Neuronal stem cell (in vitro differentiated cells): ENCODE data around the gene RAB13.

Source experiments
- DNase-seq: peaks from one replicate; pipeline ENCODE4 v3.0.0-alpha.2; 2013; ENCODE audit warnings: low spot score
- H2AFZ ChIP-seq: one replicate; pipeline ENCODE4 v1.6.1; 2013; ENCODE audit warnings: mild to moderate bottlenecking, low read length, inconsistent platforms
- H2AK5ac ChIP-seq: 2 replicates; pipeline ENCODE4 v1.6.1; 2013; ENCODE audit warnings: low read depth, mild to moderate bottlenecking, inconsistent platforms, low read length, moderate library complexity, mixed read lengths
- H2BK120ac ChIP-seq: 2 replicates; pipeline ENCODE4 v1.6.1; 2013; ENCODE audit warnings: low read depth, mild to moderate bottlenecking, inconsistent platforms, low read length, moderate library complexity, mixed read lengths
- H2BK12ac ChIP-seq: one replicate; pipeline ENCODE4 v1.6.1; 2013; ENCODE audit warnings: low read length, inconsistent platforms
- H2BK15ac ChIP-seq: 2 replicates; pipeline ENCODE4 v1.6.1; 2013; ENCODE audit warnings: mild to moderate bottlenecking, low read length, inconsistent platforms, mixed read lengths
- H2BK5ac ChIP-seq: one replicate; pipeline ENCODE4 v1.6.1; 2013; ENCODE audit warnings: inconsistent platforms, mild to moderate bottlenecking, low read length, moderate library complexity
- H3K14ac ChIP-seq: one replicate; pipeline ENCODE4 v1.6.1; 2013; ENCODE audit warnings: low read length, inconsistent platforms
- H3K18ac ChIP-seq: 2 replicates; pipeline ENCODE4 v1.6.1; 2013; ENCODE audit warnings: low read length, inconsistent platforms
- H3K23ac ChIP-seq: 2 replicates; pipeline ENCODE4 v1.6.1; 2013; ENCODE audit warnings: low read depth, mild to moderate bottlenecking, mixed read lengths, low read length, inconsistent platforms; ENCODE audit not compliant: poor library complexity
- H3K27ac ChIP-seq: replicated peaks from 3 replicates; pipeline ENCODE4 v1.5.1; 2013; ENCODE audit warnings: low read length, inconsistent platforms
- H3K27me3 ChIP-seq, 3 experiments: 2 replicates each; pipeline ENCODE4 v1.6.1; 2013; ENCODE audit warnings: low read length in 3 of 3, mild to moderate bottlenecking in 2 of 3, inconsistent platforms in 1 of 3, low read depth in 1 of 3, mixed read lengths in 1 of 3, moderate library complexity in 1 of 3; ENCODE audit not compliant: control insufficient read depth in 3 of 3, insufficient read depth in 3 of 3
- H3K36me3 ChIP-seq, 2 donors: replicated peaks in 1 of 2; 2 replicates each; pipeline ENCODE4 v1.6.1; 2013; ENCODE audit warnings: low read length in 2 of 2; ENCODE audit not compliant: control insufficient read depth in 2 of 2, insufficient read depth in 2 of 2
- H3K4ac ChIP-seq: 2 replicates; pipeline ENCODE4 v1.6.1; 2013; ENCODE audit warnings: inconsistent platforms, mild to moderate bottlenecking, low read length, moderate library complexity
- H3K4me1 ChIP-seq, 2 donors: 1 replicate in 1 of 2; 2 replicates in 1 of 2; pipeline ENCODE4 v1.6.1; 2013; ENCODE audit warnings: low read length in 2 of 2, low read depth in 1 of 2; ENCODE audit not compliant: control insufficient read depth in 2 of 2, insufficient read depth in 1 of 2
- H3K4me2 ChIP-seq: one replicate; pipeline ENCODE4 v1.6.1; 2013; ENCODE audit warnings: mild to moderate bottlenecking, low read length, inconsistent platforms; ENCODE audit not compliant: insufficient read depth, poor library complexity, severe bottlenecking
- H3K4me3 ChIP-seq, 2 donors: 2 replicates each; pipeline ENCODE4 v1.5.1; 2013; ENCODE audit warnings: low read length in 2 of 2, mild to moderate bottlenecking in 2 of 2, inconsistent platforms in 1 of 2, moderate library complexity in 1 of 2
- H3K79me1 ChIP-seq: one replicate; pipeline ENCODE4 v1.6.1; 2013; ENCODE audit warnings: low read depth, mild to moderate bottlenecking, inconsistent platforms, low read length, moderate library complexity
- H3K9ac ChIP-seq: one replicate; pipeline ENCODE4 v1.6.1; 2013; ENCODE audit warnings: mild to moderate bottlenecking, low read depth, low read length, inconsistent platforms; ENCODE audit not compliant: poor library complexity
- H3K9me3 ChIP-seq, 2 donors: replicated peaks in 1 of 2; 2 replicates each; pipeline versions ENCODE3 to v1.6.1; 2013; ENCODE audit warnings: low read length in 2 of 2, mild to moderate bottlenecking in 2 of 2, inconsistent platforms in 1 of 2, low read depth in 1 of 2, mixed read lengths in 1 of 2, moderate library complexity in 1 of 2; ENCODE audit not compliant: control insufficient read depth in 2 of 2, insufficient read depth in 1 of 2
- H4K8ac ChIP-seq: one replicate; pipeline ENCODE4 v1.6.1; 2013; ENCODE audit warnings: low read depth, mild to moderate bottlenecking, inconsistent platforms, low read length, moderate library complexity
- H4K91ac ChIP-seq: one replicate; pipeline ENCODE4 v1.6.1; 2013; ENCODE audit warnings: low read length, low read depth, mild to moderate bottlenecking, inconsistent platforms; ENCODE audit not compliant: poor library complexity
- WGBS, 2 donors: extraction: QIAGEN DNeasy Blood & Tissue Kit; methylation state at CpG; one replicate each; pipeline ENCODE4 v1.1.7; 2013; ENCODE audit warnings: missing lambda C conversion rate in 2 of 2, mixed read lengths in 1 of 2; ENCODE audit not compliant: insufficient read length in 2 of 2, insufficient replicate concordance in 1 of 2; ENCODE audit errors: extremely low coverage in 2 of 2; 5-methylcytosine and 5-hydroxymethylcytosine counted together

RAB13 gene

DNA sequence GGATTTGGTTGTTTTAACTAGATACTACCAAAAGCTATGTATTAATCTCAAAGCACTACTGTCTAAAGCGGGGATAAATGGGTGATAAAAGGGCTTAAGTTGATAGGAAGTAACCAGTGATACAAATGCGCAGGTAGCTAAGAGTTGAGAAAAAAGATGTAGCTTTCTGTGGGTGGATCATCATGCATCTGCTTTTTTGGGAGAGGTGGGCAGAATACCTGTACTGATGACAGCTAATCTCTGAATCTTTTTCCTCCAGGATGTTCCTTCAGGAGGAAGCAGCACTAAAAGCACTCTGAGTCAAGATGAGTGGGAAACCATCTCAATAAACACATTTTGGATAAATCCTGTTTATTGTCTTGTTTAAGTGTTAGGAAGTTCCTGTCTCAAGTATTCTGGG, 5.7 kb upstream of the RAB13 start:
- H2BK5ac ChIP-seq, result no peak overlapping the region
- H2AK5ac ChIP-seq, result no peak overlapping the region
- DNase-seq, result no peak
- no peak overlapping the region for H2BK120ac ChIP-seq
- H3K4me1 ChIP-seq, result peaks cover 3 to 8% of the 10 kb centered on the region in 2 donors
- H3K14ac ChIP-seq, result no peak overlapping the region
- no CpG with 5 or more reads among the region's 2 CpGs for WGBS, 2 donors
- no peaks in the 10 kb centered on the region for H3K27me3 ChIP-seq
- H4K91ac ChIP-seq, result no peak overlapping the region
- H2AFZ ChIP-seq, result no peak overlapping the region
- H3K79me1 ChIP-seq, result peaks cover 5% of the 10 kb centered on the region
- no peak overlapping the region for H3K9ac ChIP-seq
- peaks cover 3 to 6% of the 10 kb centered on the region in 2 donors for H3K9me3 ChIP-seq
- H3K4me2 ChIP-seq, result no peak overlapping the region
- peaks cover 25 to 45% of the 10 kb centered on the region in 2 donors for H3K36me3 ChIP-seq
- H3K4ac ChIP-seq, result no peak overlapping the region
- no peak overlapping the region for H3K27ac ChIP-seq
- no peak overlapping the region for H2BK15ac ChIP-seq
- peak overlapping the region in 1 of 2 donors; percentile 84 for H3K4me3 ChIP-seq
- H3K23ac ChIP-seq, result no peak overlapping the region
- H2BK12ac ChIP-seq, result no peak overlapping the region
- H3K18ac ChIP-seq, result no peak overlapping the region
- H4K8ac ChIP-seq, result no peak overlapping the region

DNA sequence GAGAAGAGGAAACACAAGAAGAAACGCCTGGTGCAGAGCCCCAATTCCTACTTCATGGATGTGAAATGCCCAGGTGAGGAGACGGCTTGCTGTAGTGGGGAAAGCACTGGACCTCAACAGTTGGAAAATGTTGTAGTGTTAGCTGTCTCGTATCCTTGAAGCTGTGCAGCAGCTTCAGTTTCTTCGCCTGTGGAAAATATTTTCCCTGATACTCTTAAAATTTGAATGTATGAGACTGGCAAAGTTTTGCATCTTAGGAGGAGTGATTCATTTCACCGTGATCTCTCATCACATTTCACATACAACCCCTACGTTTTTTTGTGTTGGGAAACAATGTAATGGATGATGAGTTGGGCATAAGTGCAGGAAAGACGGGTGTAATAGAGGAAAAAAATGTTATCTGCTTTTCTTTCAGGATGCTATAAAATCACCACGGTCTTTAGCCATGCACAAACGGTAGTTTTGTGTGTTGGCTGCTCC, 5.1 kb upstream of the RAB13 start:
- H3K14ac ChIP-seq, result no peak overlapping the region
- no peak overlapping the region for H3K9ac ChIP-seq
- H3K9me3 ChIP-seq, result peaks cover 3 to 6% of the 10 kb centered on the region in 2 donors
- H3K79me1 ChIP-seq, result peaks cover 5% of the 10 kb centered on the region
- H3K36me3 ChIP-seq, result peaks cover 25 to 45% of the 10 kb centered on the region in 2 donors
- no peak overlapping the region for H2AFZ ChIP-seq
- H2BK15ac ChIP-seq, result no peak overlapping the region
- H4K91ac ChIP-seq, result no peak overlapping the region
- H2BK120ac ChIP-seq, result no peak overlapping the region
- no peak overlapping the region for H4K8ac ChIP-seq
- H2BK5ac ChIP-seq, result peak overlapping the region; percentile 39
- no peak overlapping the region for H3K18ac ChIP-seq
- H3K23ac ChIP-seq, result no peak overlapping the region
- H3K27me3 ChIP-seq, result no peaks in the 10 kb centered on the region
- peak overlapping the region; percentile 78 for H3K4me2 ChIP-seq
- no peak overlapping the region for H2BK12ac ChIP-seq
- WGBS, 2 donors, result no CpG with 5 or more reads among the region's 9 CpGs
- peaks cover 4 to 8% of the 10 kb centered on the region in 2 donors for H3K4me1 ChIP-seq
- no peak overlapping the region for H3K27ac ChIP-seq
- DNase-seq, result no peak
- peak overlapping the region; percentile 84 to 95 for H3K4me3 ChIP-seq
- no peak overlapping the region for H2AK5ac ChIP-seq
- no peak overlapping the region for H3K4ac ChIP-seq

GRCh38 chr1:153990468-153991150, 4.5 kb upstream of the RAB13 start, which contains the start of gene RPS27:
RPS27 (plus strand) TSS chr1:153990762; CDS start chr1:153990797, 35 bp downstream.
- WGBS, 2 donors, result no CpG with 5 or more reads among the region's 36 CpGs
- Histone ChIP-seq H3K4ac (no peak within 1 kb of the TSS), H2AK5ac (peak within 1 kb of the TSS; percentile 68), H3K36me3 (peaks cover 23 to 44% of the 10 kb centered on the region in 2 donors), H2BK12ac (no peak within 1 kb of the TSS), H4K91ac (no peak within 1 kb of the TSS), H4K8ac (no peak within 1 kb of the TSS), H3K14ac (no peak within 1 kb of the TSS), H2BK15ac (no peak within 1 kb of the TSS), H3K4me2 (peak within 1 kb of the TSS; percentile 78), H2BK5ac (peak within 1 kb of the TSS; percentile 39), H3K79me1 (peaks cover 5% of the 10 kb centered on the region), H3K9ac (peak within 1 kb of the TSS; percentile 91), H3K23ac (peak within 1 kb of the TSS; percentile 99), H3K4me1 (peaks cover 4 to 8% of the 10 kb centered on the region in 2 donors), H3K27me3 (no peaks in the 10 kb centered on the region), H3K27ac (peak within 1 kb of the TSS; percentile 67), H3K9me3 (peaks cover under 1 to 5% of the 10 kb centered on the region in 2 donors), H2BK120ac (no peak within 1 kb of the TSS), H3K18ac (peak within 1 kb of the TSS; percentile 95), H2AFZ (peak within 1 kb of the TSS; percentile 84), H3K4me3 (peak within 1 kb of the TSS; percentile 84 to 95)
- peak; percentile 91 for DNase-seq

DNA sequence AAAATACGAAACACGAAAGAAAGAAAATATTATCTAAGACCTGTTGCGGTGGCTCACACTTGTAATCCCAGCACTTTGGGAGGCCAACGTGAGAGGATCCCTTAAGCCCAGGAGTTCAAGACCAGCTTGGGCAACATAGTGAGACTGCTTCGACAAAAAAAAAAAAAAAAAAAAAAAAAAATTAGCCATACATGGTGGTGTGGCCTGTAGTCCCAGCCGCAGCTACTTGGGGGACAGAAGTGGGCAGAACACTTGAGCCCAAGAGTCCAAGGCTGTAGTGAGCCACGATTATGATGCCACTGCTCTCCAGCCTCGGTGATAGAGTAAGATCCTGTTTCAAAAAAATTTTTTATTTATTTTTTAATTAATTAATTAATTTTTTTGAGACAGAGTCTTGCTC, 1.5 kb upstream of the RAB13 start:
- Histone ChIP-seq H4K8ac (no peak overlapping the region), H3K4me3 (no peak overlapping the region), H3K14ac (no peak overlapping the region), H3K18ac (no peak overlapping the region), H3K4me2 (no peak overlapping the region), H3K27me3 (no peaks in the 10 kb centered on the region), H2BK15ac (no peak overlapping the region), H3K9ac (no peak overlapping the region), H3K4me1 (peaks cover 9 to 14% of the 10 kb centered on the region in 2 donors), H3K9me3 (peaks cover 0 to 3% of the 10 kb centered on the region in 2 donors), H3K4ac (no peak overlapping the region), H3K36me3 (peaks cover 8 to 34% of the 10 kb centered on the region in 2 donors), H2BK5ac (no peak overlapping the region), H2AFZ (no peak overlapping the region), H3K79me1 (peaks cover 5% of the 10 kb centered on the region), H3K27ac (no peak overlapping the region), H2AK5ac (no peak overlapping the region), H4K91ac (no peak overlapping the region), H3K23ac (no peak overlapping the region), H2BK12ac (no peak overlapping the region), H2BK120ac (no peak overlapping the region)
- DNase-seq, result no peak
- WGBS, 2 donors, result no CpG with 5 or more reads among the region's 8 CpGs
